Loucy (cell line): ENCODE measurements around the gene ELAVL2.

Source experiments
- H2AFZ ChIP-seq: fragments of 200-600 bp; sonication (generic); 2 replicates; pipeline ENCODE4 v1.6.0; 2016; ENCODE audit warnings: antibody characterized with exemption, mild to moderate bottlenecking, low read length, moderate library complexity
- H3F3A ChIP-seq: fragments of 200-600 bp; 2 replicates; pipeline ENCODE4 v1.6.0; 2016; ENCODE audit warnings: antibody characterized with exemption, low read depth, mild to moderate bottlenecking
- H3K27me3 ChIP-seq: fragments of 200-600 bp; sonication (generic); 2 replicates; pipeline ENCODE4 v1.6.1; 2014; ENCODE audit warnings: low read length, mild to moderate bottlenecking; ENCODE audit not compliant: insufficient read depth, poor library complexity, severe bottlenecking
- H3K36me3 ChIP-seq: fragments of 200-600 bp; sonication (generic); 2 replicates; pipeline ENCODE4 v1.6.1; 2016; ENCODE audit warnings: low read length; ENCODE audit not compliant: insufficient read depth
- H3K4me1 ChIP-seq: fragments of 200-600 bp; sonication (generic); 2 replicates; pipeline ENCODE4 v1.5.1; 2014; ENCODE audit warnings: low read length, mild to moderate bottlenecking; ENCODE audit not compliant: insufficient read depth, poor library complexity, severe bottlenecking
- H3K4me2 ChIP-seq: fragments of 200-600 bp; sonication (generic); 2 replicates; pipeline ENCODE4 v1.6.0; 2014; ENCODE audit warnings: antibody characterized with exemption, low read length, low read depth, mild to moderate bottlenecking; ENCODE audit not compliant: poor library complexity, severe bottlenecking
- H3K4me3 ChIP-seq: fragments of 200-600 bp; sonication (generic); 2 replicates; pipeline ENCODE4 v1.5.1; 2014; ENCODE audit warnings: low read length, mild to moderate bottlenecking, mixed read lengths; ENCODE audit not compliant: poor library complexity, severe bottlenecking
- H3K79me2 ChIP-seq: fragments of 200-600 bp; sonication (generic); 2 replicates; pipeline ENCODE4 v1.6.1; 2014; ENCODE audit warnings: low read length; ENCODE audit not compliant: insufficient read depth
- H3K9ac ChIP-seq: fragments of 200-600 bp; sonication (generic); 2 replicates; pipeline ENCODE4 v1.6.0; 2014; ENCODE audit warnings: mild to moderate bottlenecking, low read depth, low read length, moderate library complexity; ENCODE audit not compliant: poor library complexity, severe bottlenecking
- H3K9me2 ChIP-seq: fragments of 200-600 bp; sonication (generic); replicated peaks from 2 replicates; pipeline ENCODE4 v1.6.1; 2016; ENCODE audit warnings: low read depth, low read length, mixed read lengths
- H3K9me3 ChIP-seq: fragments of 200-600 bp; sonication (generic); 2 replicates; pipeline ENCODE4 v1.6.1; 2014; ENCODE audit warnings: mild to moderate bottlenecking, antibody characterized with exemption, low read length, low read depth; ENCODE audit not compliant: insufficient read depth
- H4K20me1 ChIP-seq: fragments of 200-600 bp; sonication (generic); 2 replicates; pipeline ENCODE4 v1.6.0; 2014; ENCODE audit warnings: antibody characterized with exemption, low read length, mild to moderate bottlenecking; ENCODE audit not compliant: insufficient read depth, poor library complexity, severe bottlenecking
- EZH2phosphoT487 ChIP-seq: fragments of 200-600 bp; IDR thresholded peaks from 2 replicates; pipeline ENCODE4 v1.6.1; 2018; ENCODE audit warnings: antibody characterized with exemption, mild to moderate bottlenecking, moderate library complexity, borderline replicate concordance
- TF ChIP-seq, protein P1 (sequence below): fragments of 200-600 bp; sonication (generic); conservative IDR thresholded peaks from 2 replicates; pipeline ENCODE4 v1.5.1; 2014; ENCODE audit warnings: mild to moderate bottlenecking, antibody characterized with exemption, low read length

Gene ELAVL2

DNA sequence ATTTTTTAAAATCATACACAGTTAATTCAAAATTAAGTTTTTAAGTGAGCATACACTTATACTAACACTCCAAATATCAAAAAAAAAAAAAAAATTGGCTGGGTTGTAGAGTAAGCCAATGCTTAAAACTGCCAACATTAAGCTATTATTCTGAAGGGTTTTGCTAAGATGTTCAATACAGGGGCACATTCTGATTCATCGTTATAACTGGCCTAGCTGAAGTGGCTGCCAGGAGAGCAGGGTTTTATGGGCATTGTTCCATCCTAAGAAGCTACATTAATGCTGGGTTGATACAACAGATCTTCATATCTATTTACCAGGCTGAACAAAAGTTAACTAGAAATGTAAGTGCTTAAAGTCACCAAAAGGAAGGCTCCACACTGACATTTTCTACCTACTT, 13.4 kb downstream of the ELAVL2 start:
- Histone ChIP-seq H3K4me2 (no peak overlapping the region), H3K79me2 (no peaks in the 10 kb centered on the region)
- TF ChIP-seq, protein P1, sequence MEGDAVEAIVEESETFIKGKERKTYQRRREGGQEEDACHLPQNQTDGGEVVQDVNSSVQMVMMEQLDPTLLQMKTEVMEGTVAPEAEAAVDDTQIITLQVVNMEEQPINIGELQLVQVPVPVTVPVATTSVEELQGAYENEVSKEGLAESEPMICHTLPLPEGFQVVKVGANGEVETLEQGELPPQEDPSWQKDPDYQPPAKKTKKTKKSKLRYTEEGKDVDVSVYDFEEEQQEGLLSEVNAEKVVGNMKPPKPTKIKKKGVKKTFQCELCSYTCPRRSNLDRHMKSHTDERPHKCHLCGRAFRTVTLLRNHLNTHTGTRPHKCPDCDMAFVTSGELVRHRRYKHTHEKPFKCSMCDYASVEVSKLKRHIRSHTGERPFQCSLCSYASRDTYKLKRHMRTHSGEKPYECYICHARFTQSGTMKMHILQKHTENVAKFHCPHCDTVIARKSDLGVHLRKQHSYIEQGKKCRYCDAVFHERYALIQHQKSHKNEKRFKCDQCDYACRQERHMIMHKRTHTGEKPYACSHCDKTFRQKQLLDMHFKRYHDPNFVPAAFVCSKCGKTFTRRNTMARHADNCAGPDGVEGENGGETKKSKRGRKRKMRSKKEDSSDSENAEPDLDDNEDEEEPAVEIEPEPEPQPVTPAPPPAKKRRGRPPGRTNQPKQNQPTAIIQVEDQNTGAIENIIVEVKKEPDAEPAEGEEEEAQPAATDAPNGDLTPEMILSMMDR: no peak
- no peak for TF ChIP-seq EZH2phosphoT487

GRCh38 chr9:23811633-23812032, 14.4 kb downstream of the ELAVL2 start:
- Histone ChIP-seq H3K79me2 (no peaks in the 10 kb centered on the region), H3K4me1 (no peaks in the 10 kb centered on the region), H4K20me1 (no peaks in the 10 kb centered on the region), H3K4me3 (no peak overlapping the region), H3K4me2 (no peak overlapping the region), H3K9me2 (no peaks in the 10 kb centered on the region), H3K27me3 (no peaks in the 10 kb centered on the region), H3K36me3 (no peaks in the 10 kb centered on the region), H3F3A (no peaks in the 10 kb centered on the region), H3K9ac (no peak overlapping the region), H3K9me3 (no peaks in the 10 kb centered on the region), H2AFZ (no peak overlapping the region)
- TF ChIP-seq, protein P1: no peak
- no peak for TF ChIP-seq EZH2phosphoT487

More for the DNA sequence above, 13.4 kb downstream of the ELAVL2 start:
- H3F3A ChIP-seq: no peaks in the 10 kb centered on the region
- H3K27me3 ChIP-seq: no peaks in the 10 kb centered on the region
- H4K20me1 ChIP-seq: no peaks in the 10 kb centered on the region
- no peaks in the 10 kb centered on the region for H3K4me1 ChIP-seq
- no peaks in the 10 kb centered on the region for H3K9me3 ChIP-seq
- no peaks in the 10 kb centered on the region for H3K36me3 ChIP-seq
- no peaks in the 10 kb centered on the region for H3K9me2 ChIP-seq
- H2AFZ ChIP-seq: no peak overlapping the region
- H3K4me3 ChIP-seq: no peak overlapping the region
- no peak overlapping the region for H3K9ac ChIP-seq

- H3K4me1 ChIP-seq: no peaks in the 10 kb centered on the region
- H3K4me2 ChIP-seq: no peak overlapping the region
- H3K9ac ChIP-seq: no peak overlapping the region
- H4K20me1 ChIP-seq: no peaks in the 10 kb centered on the region
- no peaks in the 10 kb centered on the region for H3K9me3 ChIP-seq
- no peaks in the 10 kb centered on the region for H3K79me2 ChIP-seq
- no peak overlapping the region for H2AFZ ChIP-seq
- H3K36me3 ChIP-seq: no peaks in the 10 kb centered on the region
- no peak for TF ChIP-seq EZH2phosphoT487
- TF ChIP-seq, protein P1: no peak
- H3F3A ChIP-seq: no peaks in the 10 kb centered on the region
- H3K4me3 ChIP-seq: no peak overlapping the region
- no peaks in the 10 kb centered on the region for H3K27me3 ChIP-seq
- no peaks in the 10 kb centered on the region for H3K9me2 ChIP-seq
Measured at GRCh38 chr9:23803216-23803615, 22.8 kb downstream of the ELAVL2 start.
